ENCODE data around the gene IMPDH1.

DNA sequence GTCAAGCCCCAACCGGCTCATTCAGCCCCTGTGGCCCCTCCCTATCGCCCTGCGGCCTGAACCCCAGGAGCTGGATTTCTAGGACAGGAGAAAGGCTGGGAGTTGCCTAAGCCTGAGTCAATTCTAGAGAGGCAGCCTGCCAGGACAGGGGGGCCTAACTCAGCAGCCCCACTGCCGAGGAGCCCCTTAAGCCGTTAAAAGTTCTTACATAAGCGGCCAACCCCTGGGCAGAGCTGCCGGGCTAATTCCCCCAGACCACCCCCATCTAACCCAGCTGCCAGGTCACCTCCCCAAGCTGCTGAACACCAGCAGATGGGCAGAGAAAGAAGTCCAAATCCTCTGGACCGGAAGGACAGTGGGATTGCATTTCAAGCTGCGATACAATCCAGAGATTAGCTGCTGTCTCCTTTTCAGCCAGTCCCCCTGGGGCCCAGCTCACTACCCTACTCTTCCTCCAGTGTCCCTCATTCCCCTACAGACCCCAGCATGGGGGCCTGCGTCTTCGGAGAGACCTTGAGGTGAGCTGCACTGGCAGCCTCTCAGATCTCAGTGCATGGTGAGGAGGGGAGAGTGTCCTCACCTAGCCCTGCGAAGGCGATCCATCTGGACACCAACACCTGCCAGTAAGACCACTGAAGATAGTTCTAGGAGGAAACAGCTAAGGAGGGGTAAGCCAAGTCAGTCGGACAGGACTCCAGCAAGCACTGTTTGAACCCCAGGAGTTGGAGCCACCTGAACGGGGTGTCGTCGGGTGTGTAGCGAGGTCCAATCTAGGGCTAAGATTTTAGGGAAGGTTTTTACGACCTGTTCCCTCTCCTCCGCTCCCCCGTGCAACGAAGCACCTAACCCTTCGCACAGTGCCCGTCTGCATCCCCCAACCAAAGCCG is 830 bp downstream of the IMPDH1 start:
- TF ChIP-seq ZZZ3 (IDR thresholded peaks at IDR 0.05), result no peak
- TF ChIP-seq HNRNPK (IDR thresholded peaks at IDR 0.05; ENCODE audit: low read depth, low read length, poor library complexity, severe bottlenecking), result no peak
